H9 (cell line): ENCODE data around the gene ITPK1. TPM values are rescaled to one million over a fixed set of nuclear protein-coding genes. Genes with fewer than 3 reads are reported as not detected.

Experiments
- DNase-seq: peaks from one replicate; pipeline ENCODE4 v3.0.0-alpha.2; 2017
- H2AFZ ChIP-seq: one replicate; pipeline ENCODE4 v1.6.1; 2013; ENCODE audit warnings: mild to moderate bottlenecking, low read length, control low read depth, moderate library complexity
- H2AK5ac ChIP-seq: 2 replicates; pipeline ENCODE4 v1.6.1; 2013; ENCODE audit warnings: low read length, control low read depth, mixed read lengths; ENCODE audit not compliant: insufficient read length
- H2BK120ac ChIP-seq: one replicate; pipeline ENCODE4 v1.6.1; 2013; ENCODE audit warnings: low read depth, mild to moderate bottlenecking, low read length, control low read depth, inconsistent platforms; ENCODE audit not compliant: poor library complexity, severe bottlenecking
- H2BK12ac ChIP-seq: 2 replicates; pipeline ENCODE4 v1.6.1; 2013; ENCODE audit warnings: low read length, control low read depth, mixed read lengths, low read depth; ENCODE audit not compliant: insufficient read length
- H2BK15ac ChIP-seq: 2 replicates; pipeline ENCODE4 v1.6.1; 2013; ENCODE audit warnings: low read depth, low read length, control low read depth
- H2BK20ac ChIP-seq: one replicate; pipeline ENCODE4 v1.6.1; 2013; ENCODE audit warnings: low read depth, mild to moderate bottlenecking, low read length, control low read depth, inconsistent platforms; ENCODE audit not compliant: poor library complexity, severe bottlenecking
- H2BK5ac ChIP-seq: 2 replicates; pipeline ENCODE4 v1.6.1; 2013; ENCODE audit warnings: low read length, control low read depth, mixed read lengths; ENCODE audit not compliant: insufficient read length
- H3K14ac ChIP-seq: 2 replicates; pipeline ENCODE4 v1.6.1; 2013; ENCODE audit warnings: low read length, control low read depth; ENCODE audit not compliant: insufficient read depth
- H3K18ac ChIP-seq: 2 replicates; pipeline ENCODE4 v1.6.1; 2013; ENCODE audit warnings: low read depth, mild to moderate bottlenecking, mixed read lengths, low read length, control low read depth; ENCODE audit not compliant: insufficient read length
- H3K23ac ChIP-seq: 2 replicates; pipeline ENCODE4 v1.6.1; 2013; ENCODE audit warnings: low read length, control low read depth, mixed read lengths, low read depth; ENCODE audit not compliant: insufficient read length
- H3K23me2 ChIP-seq: 2 replicates; pipeline ENCODE4 v1.6.1; 2013; ENCODE audit warnings: low read depth, mild to moderate bottlenecking, mixed read lengths, low read length, control low read depth; ENCODE audit not compliant: insufficient read length, poor library complexity, severe bottlenecking
- H3K27ac ChIP-seq: 2 replicates; pipeline ENCODE4 v1.5.1; 2013; ENCODE audit warnings: low read length, control low read depth, mixed read lengths, low read depth; ENCODE audit not compliant: insufficient read length
- H3K27me3 ChIP-seq: 2 replicates; pipeline ENCODE4 v1.6.1; 2013; ENCODE audit warnings: low read length, control low read depth, inconsistent platforms; ENCODE audit not compliant: insufficient read depth
- H3K4ac ChIP-seq: 2 replicates; pipeline ENCODE4 v1.6.1; 2013; ENCODE audit warnings: low read depth, mild to moderate bottlenecking, control low read depth, inconsistent platforms, low read length, moderate library complexity
- H3K4me1 ChIP-seq: 2 replicates; pipeline ENCODE4 v1.6.1; 2013; ENCODE audit warnings: low read length, control low read depth, inconsistent platforms; ENCODE audit not compliant: insufficient read depth
- H3K4me2 ChIP-seq: 2 replicates; pipeline ENCODE4 v1.6.1; 2013; ENCODE audit warnings: low read length, control low read depth, mixed read lengths; ENCODE audit not compliant: insufficient read length, insufficient read depth
- H3K56ac ChIP-seq: 2 replicates; pipeline ENCODE4 v1.6.1; 2013; ENCODE audit warnings: low read depth, mild to moderate bottlenecking, mixed read lengths, low read length, control low read depth; ENCODE audit not compliant: insufficient read length
- H3K79me1 ChIP-seq: 2 replicates; pipeline ENCODE4 v1.6.1; 2013; ENCODE audit warnings: low read depth, mild to moderate bottlenecking, moderate library complexity, low read length, control low read depth, inconsistent platforms; ENCODE audit not compliant: insufficient read depth, poor library complexity, severe bottlenecking
- H3K79me2 ChIP-seq: 2 replicates; pipeline ENCODE4 v1.6.1; 2013; ENCODE audit warnings: low read length, control low read depth, inconsistent platforms; ENCODE audit not compliant: insufficient read depth
- H3K9ac ChIP-seq: 2 replicates; pipeline ENCODE4 v1.6.1; 2013; ENCODE audit warnings: low read length, control low read depth, mixed read lengths; ENCODE audit not compliant: insufficient read length; ENCODE audit errors: extremely low read depth
- H3K9me3 ChIP-seq: one replicate; pipeline ENCODE4 v1.6.1; 2013; ENCODE audit warnings: low read depth, low read length, inconsistent platforms; ENCODE audit not compliant: control insufficient read depth
- H3T11ph ChIP-seq: one replicate; pipeline ENCODE4 v1.6.1; 2013; ENCODE audit warnings: mild to moderate bottlenecking, low read length, control low read depth, inconsistent platforms
- H4K20me1 ChIP-seq: one replicate; pipeline ENCODE4 v1.6.1; 2013; ENCODE audit not compliant: control insufficient read depth, insufficient read length, insufficient read depth
- H4K5ac ChIP-seq: 2 replicates; pipeline ENCODE4 v1.6.1; 2013; ENCODE audit warnings: low read depth, mild to moderate bottlenecking, mixed read lengths, low read length, control low read depth; ENCODE audit not compliant: insufficient read length
- H4K8ac ChIP-seq: replicated peaks from 2 replicates; pipeline ENCODE4 v1.6.1; 2013; ENCODE audit warnings: low read length, control low read depth, mixed read lengths, low read depth; ENCODE audit not compliant: insufficient read length
- H4K91ac ChIP-seq: 2 replicates; pipeline ENCODE4 v1.6.1; 2013; ENCODE audit warnings: low read depth, mild to moderate bottlenecking, moderate library complexity, mixed read lengths, low read length, control low read depth; ENCODE audit not compliant: insufficient read length
- H3K27ac Mint-ChIP-seq, 3 experiments: 2 replicates in 2 of 3; 3 replicates in 1 of 3; pipeline ENCODE4 v1.8.0; 2020 to 2021; ENCODE audit warnings: mixed read lengths in 3 of 3, mild to moderate bottlenecking in 1 of 3, moderate library complexity in 1 of 3
- H3K27me3 Mint-ChIP-seq: 2 replicates; pipeline ENCODE4 v1.8.0; 2021; ENCODE audit warnings: low read depth, mild to moderate bottlenecking, moderate library complexity, mixed read lengths
- H3K36me3 Mint-ChIP-seq, 3 experiments: 2 replicates in 2 of 3; 3 replicates in 1 of 3; pipeline ENCODE4 v1.8.0; 2020 to 2021; ENCODE audit warnings: low read depth in 3 of 3, mixed read lengths in 3 of 3; ENCODE audit not compliant: insufficient read depth in 1 of 3
- H3K4me1 Mint-ChIP-seq, 2 experiments: 2 replicates each; pipeline ENCODE4 v1.8.0; 2020; ENCODE audit warnings: mixed read lengths in 2 of 2
- H3K4me3 Mint-ChIP-seq, 2 experiments: 2 replicates in 1 of 2; 3 replicates in 1 of 2; pipeline ENCODE4 v1.8.0; 2020 to 2021; ENCODE audit warnings: mild to moderate bottlenecking in 2 of 2, mixed read lengths in 2 of 2, moderate library complexity in 1 of 2
- H3K9me3 Mint-ChIP-seq, 2 experiments: 2 replicates in 1 of 2; 3 replicates in 1 of 2; pipeline ENCODE4 v1.8.0; 2020; ENCODE audit warnings: mild to moderate bottlenecking in 2 of 2, mixed read lengths in 2 of 2, moderate library complexity in 1 of 2
- CTCF ChIP-seq: fragments of 200-600 bp; sonication (generic); conservative IDR thresholded peaks from 3 replicates; pipeline ENCODE4 v1.8.0; 2021; ENCODE audit warnings: antibody characterized with exemption, mild to moderate bottlenecking
- WGBS: extraction: QIAGEN DNeasy Blood & Tissue Kit; methylation state at CpG from one replicate; pipeline ENCODE4 v1.1.7; 2013; ENCODE audit warnings: missing lambda C conversion rate, low lambda C conversion rate, mixed read lengths; ENCODE audit not compliant: insufficient read length; ENCODE audit errors: extremely low coverage; 5-methylcytosine and 5-hydroxymethylcytosine counted together
- total RNA-seq: library from RNA; stranded (reverse); gene quantifications from 2 replicates; pipeline ENCODE4 v1.2.1, GENCODE V29; 2021

The ITPK1 gene
- total RNA-seq, 1 experiment from 2014 or later, result 92.7 TPM

GRCh38 chr14:93076755-93077154, 39.0 kb downstream of the ITPK1 start:
- H3K36me3 Mint-ChIP-seq, result peaks cover 2 to 14% (median 8%) of the 10 kb centered on the region in 3 experiments; a peak in 5 of 7 replicates

More at GRCh38 chr14:93076755-93077154, 39.0 kb downstream of the ITPK1 start:
- H3K9me3 Mint-ChIP-seq, result no peaks in the 10 kb centered on the region
- no peak overlapping the region for H2BK15ac ChIP-seq
- peaks cover 2% of the 10 kb centered on the region for H3K79me1 ChIP-seq
- no peaks in the 10 kb centered on the region for H3K27me3 Mint-ChIP-seq
- H3K9ac ChIP-seq, result no peak overlapping the region
- no peak overlapping the region for H4K8ac ChIP-seq
- no peak overlapping the region for H3K23ac ChIP-seq
- H4K5ac ChIP-seq, result no peak overlapping the region
- no peak for TF ChIP-seq CTCF
- no peaks in the 10 kb centered on the region for H3K23me2 ChIP-seq
- no peaks in the 10 kb centered on the region for H3K27me3 ChIP-seq
- no peak overlapping the region for H3K27ac ChIP-seq
- H2AK5ac ChIP-seq, result no peak overlapping the region
- H2BK120ac ChIP-seq, result no peak overlapping the region
- no peak overlapping the region for H3K56ac ChIP-seq
- H3K18ac ChIP-seq, result no peak overlapping the region
- H3K4ac ChIP-seq, result no peak overlapping the region
- peaks cover 13% of the 10 kb centered on the region; the same call in 1 of the 2 replicates for H3K79me2 ChIP-seq
- peaks cover 25 to 26% of the 10 kb centered on the region in 2 experiments for H3K4me1 Mint-ChIP-seq
- no peak overlapping the region for H2BK12ac ChIP-seq
- peak overlapping the region; percentile 55; the same call in 1 of the 2 replicates for H3K14ac ChIP-seq
- no peaks in the 10 kb centered on the region; the same call in 1 of the 2 replicates for H3K4me1 ChIP-seq
- no peak overlapping the region for H4K91ac ChIP-seq
- no peak overlapping the region for H3K4me2 ChIP-seq
- WGBS, result no CpG with 5 or more reads among the region's 10 CpGs
- H3K9me3 ChIP-seq, result no peaks in the 10 kb centered on the region
- H2AFZ ChIP-seq, result no peak overlapping the region
- DNase-seq, result no peak
- no peak overlapping the region for H2BK20ac ChIP-seq
- H3K27ac Mint-ChIP-seq, result peak overlapping the region; percentile 15 to 59 (median 38); a peak in 5 of 7 replicates
- no peak overlapping the region for H2BK5ac ChIP-seq
- H3K4me3 Mint-ChIP-seq, result peak overlapping the region in 1 of 2 experiments; percentile 1; a peak in 1 of 5 replicates
- H3T11ph ChIP-seq, result no peak overlapping the region
- no peaks in the 10 kb centered on the region for H4K20me1 ChIP-seq
